Measurements from ENCODE around the gene TAF1A.

TAF1A gene

DNA sequence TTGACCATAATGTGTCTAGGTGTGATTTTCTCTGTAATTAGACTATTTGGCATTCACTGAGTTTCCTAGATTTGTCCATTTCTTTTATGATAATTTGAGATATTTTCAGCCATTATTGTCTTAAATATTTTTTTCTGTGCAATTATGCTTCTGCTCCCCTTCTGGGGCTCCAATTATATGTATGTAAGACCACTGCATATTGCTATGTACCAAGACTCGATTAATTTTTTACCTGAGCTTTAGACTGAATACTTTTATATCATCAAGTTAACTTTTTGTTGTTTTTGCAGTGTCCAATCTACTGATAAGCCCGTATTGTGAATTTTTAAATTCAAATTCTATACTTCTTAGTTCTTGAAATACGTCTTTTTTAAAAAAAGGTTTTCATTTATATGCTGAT is 5.1 kb upstream of the TAF1A start:
- no peak for DNase-seq

GRCh38 chr1:222592171-222592570 is 2.4 kb upstream of the TAF1A start:
- no peak for DNase-seq

GRCh38 chr1:222588135-222588534 is 1.6 kb downstream of the TAF1A start:
- DNase-seq, result no peak

DNA sequence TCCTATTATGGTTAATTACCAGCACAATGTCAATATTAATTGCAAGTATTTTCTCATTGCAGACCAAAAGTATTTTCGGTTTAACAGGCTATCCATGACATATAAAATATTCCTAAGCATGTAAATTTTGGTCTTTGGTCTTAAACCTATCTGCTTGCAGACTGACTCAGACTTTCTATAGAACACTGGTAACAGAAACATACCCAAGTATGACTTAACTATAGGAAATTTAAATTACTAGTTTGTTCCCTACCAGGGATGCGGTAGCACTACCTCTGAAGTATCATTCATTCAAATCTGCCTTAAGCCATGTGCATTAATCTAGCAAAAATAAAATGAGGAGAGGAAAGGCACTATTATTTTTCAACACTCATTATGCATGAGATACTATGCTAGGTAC is 2.9 kb downstream of the TAF1A start:
- no peak for DNase-seq

- DNase-seq, result no peak
These were observed 6.7 kb downstream of the TAF1A start for GRCh38 chr1:222583079-222583478.

DNA sequence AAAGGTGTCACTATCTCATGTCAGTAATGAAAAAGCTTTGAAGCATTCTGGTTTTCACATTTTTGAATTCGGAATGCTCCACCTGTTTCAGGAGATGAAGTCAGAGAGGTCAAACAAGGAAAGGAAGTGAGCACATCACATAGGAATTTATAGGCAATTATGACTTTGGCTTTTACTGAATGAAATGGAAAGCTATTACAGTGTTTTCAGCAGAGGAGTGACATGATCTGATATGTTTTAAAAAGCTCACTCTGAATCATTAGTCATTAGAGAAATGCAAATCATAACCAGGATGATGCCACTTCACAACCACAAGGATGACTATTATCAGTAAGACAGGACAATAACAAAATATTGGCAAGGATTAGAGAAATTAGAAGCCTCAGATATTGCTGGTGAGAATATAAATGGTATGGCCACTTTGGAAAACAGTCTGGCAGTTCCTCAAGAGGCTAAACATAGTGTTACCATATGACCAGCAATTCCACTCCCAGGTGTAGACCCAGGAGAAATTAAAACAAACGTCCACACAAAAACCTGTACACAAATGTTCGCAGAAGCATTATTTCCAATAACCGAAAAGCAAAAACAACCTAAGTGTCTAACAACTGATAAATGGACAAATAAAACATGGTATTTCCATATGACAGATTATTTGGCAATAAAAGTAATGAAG is 7.5 kb downstream of the TAF1A start:
- DNase-seq, result no peak

- no peak for DNase-seq
These were observed 10.4 kb downstream of the TAF1A start for GRCh38 chr1:222579316-222579715.

DNA sequence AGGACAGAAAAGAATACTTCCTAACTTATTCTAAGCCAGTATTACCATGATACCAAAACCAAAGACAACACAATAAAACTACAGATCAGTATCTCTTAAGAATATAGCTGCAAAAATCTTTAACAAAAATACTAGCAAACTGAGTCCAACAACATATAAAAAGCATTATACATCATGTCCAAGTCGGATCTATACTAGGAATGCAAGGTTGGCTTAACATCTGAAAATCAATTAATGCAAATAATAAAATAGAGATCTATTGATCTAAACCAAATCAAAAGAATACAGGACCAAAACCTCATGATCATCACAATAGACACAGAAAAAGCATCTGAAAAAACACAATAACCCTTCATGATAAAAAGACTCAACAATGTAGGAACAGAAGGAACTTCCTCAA is 18.9 kb downstream of the TAF1A start:
- no peak for DNase-seq

- no peak for DNase-seq
These were observed 28.1 kb downstream of the TAF1A start for GRCh38 chr1:222561656-222562055.

GRCh38 chr1:222557574-222557973 is 32.2 kb downstream of the TAF1A start:
- DNase-seq, result no peak

- DNase-seq, result no peak
These were observed 32.6 kb downstream of the TAF1A start for GRCh38 chr1:222557148-222557547.

DNA sequence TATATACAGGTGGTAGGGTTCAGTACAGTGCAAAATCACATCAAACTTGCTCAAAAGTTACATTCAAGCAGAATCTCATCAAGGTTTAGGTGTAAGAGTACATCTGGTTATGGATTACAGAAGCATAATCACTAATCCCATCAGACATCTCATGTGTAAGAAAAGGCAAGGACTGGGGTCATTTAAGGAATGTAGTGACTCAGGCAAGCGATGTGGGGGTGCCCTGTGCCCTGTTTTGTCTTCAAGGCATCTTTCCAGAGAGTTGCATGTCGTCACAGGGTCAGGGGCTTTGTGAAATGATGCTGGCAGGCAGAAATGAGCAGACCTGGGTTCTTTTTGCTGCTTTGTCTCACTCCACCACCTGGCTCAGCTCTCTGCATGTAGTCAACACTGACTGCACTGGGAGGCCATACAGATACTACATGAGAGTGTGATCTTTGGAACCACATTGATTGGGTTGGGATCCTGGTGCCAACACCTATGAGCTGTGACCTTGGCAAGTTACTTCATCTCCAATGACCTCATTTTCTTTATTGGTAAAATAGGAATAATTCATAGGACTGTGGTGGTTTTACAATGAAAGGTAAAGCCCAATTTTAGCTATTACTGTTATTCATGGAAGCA is 33.6 kb downstream of the TAF1A start:
- no peak for DNase-seq

DNA sequence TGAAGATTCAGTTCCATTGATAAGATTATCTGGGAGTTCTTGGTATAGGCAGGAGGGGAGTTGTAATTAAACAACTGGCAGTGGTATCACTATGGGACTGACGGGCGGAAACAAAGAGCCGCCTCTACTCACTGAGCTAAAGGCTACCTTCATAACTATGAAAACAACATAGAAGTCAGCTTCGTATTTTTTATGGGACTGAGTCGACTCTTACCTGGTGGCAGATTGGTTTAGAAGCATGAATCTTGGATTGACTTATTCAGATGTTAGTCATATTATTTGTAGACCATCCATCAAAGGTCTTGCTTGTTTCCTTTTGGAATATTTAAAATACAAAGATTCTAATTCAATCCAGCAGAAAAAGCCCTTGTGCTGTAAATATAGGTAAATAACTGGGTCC is 35.6 kb downstream of the TAF1A start:
- no peak for DNase-seq

DNA sequence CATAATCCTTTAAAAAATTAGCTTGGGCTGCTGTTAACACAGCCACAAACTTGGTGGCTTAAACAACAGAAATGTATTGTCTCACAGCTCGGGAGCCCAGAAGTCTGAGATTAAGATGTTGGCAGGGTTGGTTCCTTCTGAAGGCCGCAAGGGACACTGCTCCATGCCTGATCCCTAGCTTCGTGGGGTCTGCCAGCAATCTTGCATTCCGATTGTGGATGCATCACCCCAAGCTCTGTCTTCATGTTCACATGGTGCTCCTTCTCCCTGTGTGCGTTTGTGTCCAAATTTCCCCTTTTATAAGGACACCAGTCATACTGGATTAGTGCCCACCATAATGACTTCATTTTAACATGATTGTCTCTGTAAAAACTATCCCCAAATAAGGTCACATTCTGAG is 36.9 kb downstream of the TAF1A start:
- DNase-seq, result no peak

GRCh38 chr1:222547944-222548671 is 41.6 kb downstream of the TAF1A start, which contains the start of gene HHIPL2:
Gene HHIPL2, minus strand, starts transcription at chr1:222548104. Its CDS starts 60 bp downstream, at chr1:222548044.
- DNase-seq, result peak; percentile 6

DNA sequence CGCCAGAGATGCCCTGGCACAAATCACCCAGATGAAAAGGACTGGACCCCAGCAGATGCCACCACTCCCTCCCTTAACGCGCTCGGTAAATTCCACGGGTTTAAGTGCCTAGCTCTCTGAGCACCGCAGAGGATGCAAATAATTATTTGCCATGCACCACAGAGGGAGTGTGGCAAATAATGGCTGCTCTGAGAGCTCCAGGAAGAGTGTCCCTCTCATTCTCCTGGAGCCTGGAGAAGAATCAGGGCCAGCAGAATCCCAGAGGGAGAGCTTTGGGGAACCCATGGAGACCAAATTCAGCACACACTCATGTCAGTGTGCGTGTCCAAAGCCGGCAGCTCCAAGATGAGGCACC is 42.5 kb downstream of the TAF1A start:
- DNase-seq, result no peak

- DNase-seq, result peak; percentile 75
These were observed 43.0 kb downstream of the TAF1A start for GRCh38 chr1:222546548-222547259.

GRCh38 chr1:222546091-222546490 is 43.6 kb downstream of the TAF1A start:
- no peak for DNase-seq

DNA sequence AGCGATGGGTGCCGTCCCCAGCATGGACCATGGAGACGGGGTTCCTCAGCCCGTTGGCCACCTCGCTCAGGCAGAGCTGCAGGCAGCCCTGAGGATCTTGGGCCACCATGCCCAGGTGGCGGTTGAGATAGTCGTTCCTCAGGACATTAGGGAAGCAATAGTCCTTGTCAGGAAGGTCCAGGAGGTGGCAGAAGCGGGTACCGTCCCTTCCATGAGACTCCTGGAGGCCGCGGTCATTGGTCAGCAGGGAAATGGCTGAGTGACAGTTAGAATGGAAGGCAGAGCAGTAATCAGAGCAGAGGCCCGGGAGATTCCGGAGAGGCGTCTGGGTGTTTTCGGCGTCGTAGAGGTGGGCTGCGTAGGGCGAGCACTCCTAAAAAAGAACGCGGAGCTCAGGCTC is 45.9 kb downstream of the TAF1A start:
- DNase-seq, result peak; percentile 42

GRCh38 chr1:222540598-222540995 is 49.1 kb downstream of the TAF1A start:
- no peak for DNase-seq

- DNase-seq, result no peak
These were observed 49.7 kb downstream of the TAF1A start for GRCh38 chr1:222539951-222540597.

- DNase-seq, result no peak
These were observed 54.3 kb downstream of the TAF1A start for GRCh38 chr1:222535455-222535854.

DNA sequence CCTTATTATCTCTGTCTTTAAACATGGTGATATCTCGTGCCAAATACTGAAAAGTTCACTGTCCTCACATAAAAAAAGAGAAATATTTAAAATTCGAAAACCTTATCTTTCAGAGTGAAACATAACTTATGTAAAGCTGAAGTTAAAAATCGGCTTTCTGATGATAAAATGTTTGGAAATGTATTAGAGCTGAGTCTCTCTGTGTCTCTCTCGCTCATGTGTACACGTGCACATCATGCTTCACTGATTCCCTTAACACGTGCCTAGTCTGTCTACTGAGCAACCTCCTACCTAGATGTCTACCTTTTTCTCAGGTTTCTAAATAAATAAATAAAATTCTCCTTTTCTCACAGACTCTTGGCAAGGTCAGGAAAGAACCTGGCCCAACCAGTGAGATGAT is 58.9 kb downstream of the TAF1A start:
- no peak for DNase-seq
